ENCODE measurements around the gene F7. TPM values are rescaled to one million over a fixed set of nuclear protein-coding genes. Genes with fewer than 3 reads are reported as not detected.

The F7 gene
- total RNA-seq, 1 experiment from 2014 or later: 0.26 TPM

- TF ChIP-seq, protein P1, sequence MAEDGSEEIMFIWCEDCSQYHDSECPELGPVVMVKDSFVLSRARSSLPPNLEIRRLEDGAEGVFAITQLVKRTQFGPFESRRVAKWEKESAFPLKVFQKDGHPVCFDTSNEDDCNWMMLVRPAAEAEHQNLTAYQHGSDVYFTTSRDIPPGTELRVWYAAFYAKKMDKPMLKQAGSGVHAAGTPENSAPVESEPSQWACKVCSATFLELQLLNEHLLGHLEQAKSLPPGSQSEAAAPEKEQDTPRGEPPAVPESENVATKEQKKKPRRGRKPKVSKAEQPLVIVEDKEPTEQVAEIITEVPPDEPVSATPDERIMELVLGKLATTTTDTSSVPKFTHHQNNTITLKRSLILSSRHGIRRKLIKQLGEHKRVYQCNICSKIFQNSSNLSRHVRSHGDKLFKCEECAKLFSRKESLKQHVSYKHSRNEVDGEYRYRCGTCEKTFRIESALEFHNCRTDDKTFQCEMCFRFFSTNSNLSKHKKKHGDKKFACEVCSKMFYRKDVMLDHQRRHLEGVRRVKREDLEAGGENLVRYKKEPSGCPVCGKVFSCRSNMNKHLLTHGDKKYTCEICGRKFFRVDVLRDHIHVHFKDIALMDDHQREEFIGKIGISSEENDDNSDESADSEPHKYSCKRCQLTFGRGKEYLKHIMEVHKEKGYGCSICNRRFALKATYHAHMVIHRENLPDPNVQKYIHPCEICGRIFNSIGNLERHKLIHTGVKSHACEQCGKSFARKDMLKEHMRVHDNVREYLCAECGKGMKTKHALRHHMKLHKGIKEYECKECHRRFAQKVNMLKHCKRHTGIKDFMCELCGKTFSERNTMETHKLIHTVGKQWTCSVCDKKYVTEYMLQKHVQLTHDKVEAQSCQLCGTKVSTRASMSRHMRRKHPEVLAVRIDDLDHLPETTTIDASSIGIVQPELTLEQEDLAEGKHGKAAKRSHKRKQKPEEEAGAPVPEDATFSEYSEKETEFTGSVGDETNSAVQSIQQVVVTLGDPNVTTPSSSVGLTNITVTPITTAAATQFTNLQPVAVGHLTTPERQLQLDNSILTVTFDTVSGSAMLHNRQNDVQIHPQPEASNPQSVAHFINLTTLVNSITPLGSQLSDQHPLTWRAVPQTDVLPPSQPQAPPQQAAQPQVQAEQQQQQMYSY (CRISPR knock-in tag; IDR thresholded peaks at IDR 0.05): no peak
- TF ChIP-seq ZSCAN18 (CRISPR knock-in tag; IDR thresholded peaks at IDR 0.05): no peak
Observed at GRCh38 chr13:113120300-113121182, 14.9 kb downstream of the F7 start (continued).

DNA sequence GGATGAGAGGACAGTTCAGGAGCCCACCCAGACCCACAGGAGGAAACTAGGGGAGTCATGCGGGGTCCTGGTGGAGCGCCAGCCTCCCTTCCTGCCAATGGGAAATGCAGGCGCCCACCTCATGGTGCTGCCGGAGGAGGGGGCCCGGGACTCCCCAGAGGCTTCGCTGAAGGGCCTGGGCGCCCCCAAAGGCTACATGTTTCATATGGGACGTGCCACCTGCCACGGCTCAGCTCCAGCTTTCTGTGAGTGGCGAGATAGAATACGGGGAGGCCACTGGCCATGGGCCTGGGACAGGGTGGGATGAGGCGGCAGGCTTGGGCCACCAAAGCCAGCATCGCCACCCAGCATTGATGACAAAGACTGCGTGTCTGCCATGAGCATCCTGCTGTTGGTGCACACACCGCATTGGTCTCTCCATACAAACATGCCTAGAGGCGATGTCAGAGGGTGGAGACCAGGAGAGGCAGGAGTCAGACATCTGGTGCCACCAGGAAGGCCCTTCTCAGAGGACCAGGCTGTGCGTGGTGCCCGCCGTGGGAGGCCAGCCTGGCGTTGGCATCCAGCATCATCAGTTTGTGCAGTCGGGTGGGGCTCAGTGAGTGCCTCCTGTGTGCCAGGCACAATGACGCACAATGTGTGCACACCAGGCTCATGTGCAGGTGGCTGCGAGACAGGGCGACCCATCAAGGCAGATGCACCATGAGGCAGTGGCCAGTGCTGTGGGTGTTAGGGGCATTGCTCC is 15.8 kb downstream of the F7 start:
- DNase-seq (ENCODE audit: low spot score) (no peak), ATAC-seq (no peak)
- Mint-ChIP-seq H3K4me1 (peaks cover 9% of the 10 kb centered on the region), H3K27ac (no peak overlapping the region), H3K36me3 (no peaks in the 10 kb centered on the region), H3K4me3 (no peak overlapping the region), H3K9me3 (no peaks in the 10 kb centered on the region), H3K27me3 (ENCODE audit: low read depth) (no peaks in the 10 kb centered on the region; the same call in 1 of the 2 replicates)
- POLR2A ChIA-PET: no interaction called here
- CTCF ChIA-PET: no interaction called here
- TF ChIP-seq ZMAT4 (CRISPR knock-in tag; IDR thresholded peaks at IDR 0.05) (no peak), HMGA2 (CRISPR knock-in tag; IDR thresholded peaks at IDR 0.05) (no peak), JAZF1 (CRISPR knock-in tag; IDR thresholded peaks at IDR 0.05) (no peak), MAX (CRISPR knock-in tag; IDR thresholded peaks at IDR 0.05) (no peak), ZNF512 (CRISPR knock-in tag; IDR thresholded peaks at IDR 0.05; ENCODE audit: borderline replicate concordance) (no peak), CREM (CRISPR knock-in tag; IDR thresholded peaks at IDR 0.05) (no peak), TCF7 (CRISPR knock-in tag; IDR thresholded peaks at IDR 0.05; ENCODE audit: low read depth) (no peak)
- TF ChIP-seq, protein P2, sequence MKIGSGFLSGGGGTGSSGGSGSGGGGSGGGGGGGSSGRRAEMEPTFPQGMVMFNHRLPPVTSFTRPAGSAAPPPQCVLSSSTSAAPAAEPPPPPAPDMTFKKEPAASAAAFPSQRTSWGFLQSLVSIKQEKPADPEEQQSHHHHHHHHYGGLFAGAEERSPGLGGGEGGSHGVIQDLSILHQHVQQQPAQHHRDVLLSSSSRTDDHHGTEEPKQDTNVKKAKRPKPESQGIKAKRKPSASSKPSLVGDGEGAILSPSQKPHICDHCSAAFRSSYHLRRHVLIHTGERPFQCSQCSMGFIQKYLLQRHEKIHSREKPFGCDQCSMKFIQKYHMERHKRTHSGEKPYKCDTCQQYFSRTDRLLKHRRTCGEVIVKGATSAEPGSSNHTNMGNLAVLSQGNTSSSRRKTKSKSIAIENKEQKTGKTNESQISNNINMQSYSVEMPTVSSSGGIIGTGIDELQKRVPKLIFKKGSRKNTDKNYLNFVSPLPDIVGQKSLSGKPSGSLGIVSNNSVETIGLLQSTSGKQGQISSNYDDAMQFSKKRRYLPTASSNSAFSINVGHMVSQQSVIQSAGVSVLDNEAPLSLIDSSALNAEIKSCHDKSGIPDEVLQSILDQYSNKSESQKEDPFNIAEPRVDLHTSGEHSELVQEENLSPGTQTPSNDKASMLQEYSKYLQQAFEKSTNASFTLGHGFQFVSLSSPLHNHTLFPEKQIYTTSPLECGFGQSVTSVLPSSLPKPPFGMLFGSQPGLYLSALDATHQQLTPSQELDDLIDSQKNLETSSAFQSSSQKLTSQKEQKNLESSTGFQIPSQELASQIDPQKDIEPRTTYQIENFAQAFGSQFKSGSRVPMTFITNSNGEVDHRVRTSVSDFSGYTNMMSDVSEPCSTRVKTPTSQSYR (CRISPR knock-in tag; IDR thresholded peaks at IDR 0.05): no peak
- TF ChIP-seq, protein P3, sequence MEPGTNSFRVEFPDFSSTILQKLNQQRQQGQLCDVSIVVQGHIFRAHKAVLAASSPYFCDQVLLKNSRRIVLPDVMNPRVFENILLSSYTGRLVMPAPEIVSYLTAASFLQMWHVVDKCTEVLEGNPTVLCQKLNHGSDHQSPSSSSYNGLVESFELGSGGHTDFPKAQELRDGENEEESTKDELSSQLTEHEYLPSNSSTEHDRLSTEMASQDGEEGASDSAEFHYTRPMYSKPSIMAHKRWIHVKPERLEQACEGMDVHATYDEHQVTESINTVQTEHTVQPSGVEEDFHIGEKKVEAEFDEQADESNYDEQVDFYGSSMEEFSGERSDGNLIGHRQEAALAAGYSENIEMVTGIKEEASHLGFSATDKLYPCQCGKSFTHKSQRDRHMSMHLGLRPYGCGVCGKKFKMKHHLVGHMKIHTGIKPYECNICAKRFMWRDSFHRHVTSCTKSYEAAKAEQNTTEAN (CRISPR knock-in tag; IDR thresholded peaks at IDR 0.05): no peak
- TF ChIP-seq, protein P4, sequence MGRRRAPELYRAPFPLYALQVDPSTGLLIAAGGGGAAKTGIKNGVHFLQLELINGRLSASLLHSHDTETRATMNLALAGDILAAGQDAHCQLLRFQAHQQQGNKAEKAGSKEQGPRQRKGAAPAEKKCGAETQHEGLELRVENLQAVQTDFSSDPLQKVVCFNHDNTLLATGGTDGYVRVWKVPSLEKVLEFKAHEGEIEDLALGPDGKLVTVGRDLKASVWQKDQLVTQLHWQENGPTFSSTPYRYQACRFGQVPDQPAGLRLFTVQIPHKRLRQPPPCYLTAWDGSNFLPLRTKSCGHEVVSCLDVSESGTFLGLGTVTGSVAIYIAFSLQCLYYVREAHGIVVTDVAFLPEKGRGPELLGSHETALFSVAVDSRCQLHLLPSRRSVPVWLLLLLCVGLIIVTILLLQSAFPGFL (CRISPR knock-in tag; IDR thresholded peaks at IDR 0.05; ENCODE audit: borderline replicate concordance): no peak

All from WTC11 (cell line).